ENCODE results near the gene PROSER2. TPM values are rescaled to one million over a fixed set of nuclear protein-coding genes. Genes with fewer than 3 reads are reported as not detected.

The PROSER2 gene
- total and polyA plus RNA-seq, 2 donors (not counting 1 experiment from before 2014, with no cell fraction given): 0.07 TPM; not detected in 1

DNA sequence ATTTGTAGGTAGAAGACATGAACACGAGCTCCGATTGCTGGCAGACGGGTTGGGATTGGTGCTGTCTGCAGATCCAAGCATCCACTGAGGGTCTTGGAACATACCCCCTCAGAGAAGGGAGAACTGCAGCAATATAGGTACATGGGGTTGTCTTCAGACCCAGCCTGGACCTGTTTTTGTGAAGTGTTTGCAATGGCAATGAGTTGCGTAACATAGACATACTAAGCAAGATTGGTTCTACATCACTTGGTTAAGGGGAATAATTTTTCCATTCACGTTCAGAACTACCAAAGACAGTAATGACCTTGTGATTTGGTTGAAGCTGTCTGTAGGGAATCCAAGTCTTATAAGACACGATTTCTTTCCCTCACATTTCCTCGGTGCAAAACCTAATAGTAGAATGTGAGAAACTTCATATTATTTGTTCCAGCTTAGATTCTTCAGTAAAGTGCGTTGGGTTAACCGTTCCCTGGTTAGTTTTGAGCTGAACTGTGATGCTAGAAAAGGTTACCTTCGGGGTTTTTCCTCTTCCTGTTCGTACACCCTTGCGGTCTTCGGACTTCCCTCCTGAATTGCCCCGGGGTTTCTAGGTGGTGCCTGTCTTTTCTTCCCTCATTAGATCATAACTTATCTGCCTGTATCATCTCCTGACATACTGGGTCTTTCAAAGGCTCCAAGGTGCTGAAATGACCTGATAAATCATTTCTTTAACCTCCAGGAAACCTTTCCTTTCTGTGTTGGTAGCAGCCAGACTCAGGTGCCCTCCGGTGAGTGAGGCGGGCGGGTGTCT lies 14.4 kb downstream of the PROSER2 start:
- H3K36me3 ChIP-seq (replicated peaks in 1 of 2; ENCODE audit: control extremely low read depth in 1 of 2, control insufficient read depth in 1 of 2, extremely low read depth in 1 of 2, insufficient read depth in 2 of 2, low read length in 1 of 2): no peaks in the 10 kb centered on the region
- peaks cover 4% of the 10 kb centered on the region for H3K27me3 Mint-ChIP-seq
- H3K27ac Mint-ChIP-seq: no peak overlapping the region
- H3K4me3 ChIP-seq (ENCODE audit: control extremely low read depth in 1 of 5, extremely low read depth in 1 of 5, insufficient read depth in 1 of 5, low read depth in 2 of 5, low read length in 4 of 5): no peak overlapping the region
- peaks cover 0 to 3% (median 0%) of the 10 kb centered on the region in 4 experiments for H3K27me3 ChIP-seq (replicated peaks in 1 of 4; ENCODE audit: control extremely low read depth in 1 of 4, control insufficient read depth in 3 of 4, insufficient read depth in 4 of 4, low read length in 3 of 4)
- ChIA-PET POLR2A (no interaction called here), CTCF (interaction anchor here (0.7 kb wide), 1 partner anchor 15 kb away, joined by 3 read pairs; no protein-coding TSS in a partner anchor)
- DNase-seq (no peak), ATAC-seq (ENCODE audit: low read depth) (no peak)
- no peaks in the 10 kb centered on the region for H3K9me3 ChIP-seq (ENCODE audit: control extremely low read depth in 1 of 3, control insufficient read depth in 2 of 3, insufficient read depth in 1 of 3, low read length in 2 of 3)
- H4K20me1 ChIP-seq (ENCODE audit: control insufficient read depth, insufficient read depth, low read length, poor library complexity, severe bottlenecking): no peaks in the 10 kb centered on the region
- H3K4me1 ChIP-seq (ENCODE audit: control insufficient read depth in 2 of 2, insufficient read depth in 2 of 2, low read length in 2 of 2): no peaks in the 10 kb centered on the region
- no peak overlapping the region for H3K4me2 ChIP-seq (replicated peaks; ENCODE audit: low read depth, low read length, poor library complexity, severe bottlenecking)
- intact Hi-C loops (cut with micrococcal nuclease): no loop called here
- TF ChIP-seq CTCF (IDR thresholded peaks at IDR 0.05) (no peak), EZH2 (IDR thresholded peaks at IDR 0.05; ENCODE audit: borderline replicate concordance, insufficient read depth, low read depth, low read length, poor library complexity, severe bottlenecking) (no peak)
- H3K4me1 Mint-ChIP-seq: peaks cover 8% of the 10 kb centered on the region
- no peak overlapping the region for H3K4me3 Mint-ChIP-seq
- H3K79me2 ChIP-seq (ENCODE audit: control insufficient read depth, insufficient read depth, low read length): no peaks in the 10 kb centered on the region
- no peak overlapping the region for H3K9ac ChIP-seq (ENCODE audit: low read length)
- H3K9me3 Mint-ChIP-seq (ENCODE audit: insufficient read depth): no peaks in the 10 kb centered on the region
- H3K27ac ChIP-seq (ENCODE audit: low read length in 2 of 2): no peak overlapping the region
- WGBS (ENCODE audit: insufficient coverage): 80% methylated on average over 9 of the region's 17 CpGs
- H2AFZ ChIP-seq (ENCODE audit: insufficient read depth, low read depth, low read length, poor library complexity, severe bottlenecking): no peak overlapping the region

- DNase-seq (no peak), ATAC-seq (ENCODE audit: low read depth) (no peak)
- intact Hi-C loops (cut with micrococcal nuclease): no loop called here
- no peak overlapping the region for H3K27ac ChIP-seq (ENCODE audit: low read length in 2 of 2)
- CTCF ChIA-PET: no interaction called here
- H3K27ac Mint-ChIP-seq: no peak overlapping the region
- H3K4me3 ChIP-seq (ENCODE audit: control extremely low read depth in 1 of 5, extremely low read depth in 1 of 5, insufficient read depth in 1 of 5, low read depth in 2 of 5, low read length in 4 of 5): no peak overlapping the region
- H3K36me3 ChIP-seq (replicated peaks in 1 of 2; ENCODE audit: control extremely low read depth in 1 of 2, control insufficient read depth in 1 of 2, extremely low read depth in 1 of 2, insufficient read depth in 2 of 2, low read length in 1 of 2): no peaks in the 10 kb centered on the region
- H3K79me2 ChIP-seq (ENCODE audit: control insufficient read depth, insufficient read depth, low read length): no peaks in the 10 kb centered on the region
- H3K4me1 ChIP-seq (ENCODE audit: control insufficient read depth in 2 of 2, insufficient read depth in 2 of 2, low read length in 2 of 2): no peaks in the 10 kb centered on the region
- POLR2A ChIA-PET: no interaction called here
- peaks cover 0 to 3% (median 0%) of the 10 kb centered on the region in 4 experiments for H3K27me3 ChIP-seq (replicated peaks in 1 of 4; ENCODE audit: control extremely low read depth in 1 of 4, control insufficient read depth in 3 of 4, insufficient read depth in 4 of 4, low read length in 3 of 4)
- no peaks in the 10 kb centered on the region for H3K9me3 Mint-ChIP-seq (ENCODE audit: insufficient read depth)
- H3K4me1 Mint-ChIP-seq: peaks cover 8% of the 10 kb centered on the region
- no peaks in the 10 kb centered on the region for H3K9me3 ChIP-seq (ENCODE audit: control extremely low read depth in 1 of 3, control insufficient read depth in 2 of 3, insufficient read depth in 1 of 3, low read length in 2 of 3)
- 98% methylated on average over 6 of the region's 8 CpGs for WGBS (ENCODE audit: insufficient coverage)
- no peak overlapping the region for H2AFZ ChIP-seq (ENCODE audit: insufficient read depth, low read depth, low read length, poor library complexity, severe bottlenecking)
- no peak overlapping the region for H3K4me2 ChIP-seq (replicated peaks; ENCODE audit: low read depth, low read length, poor library complexity, severe bottlenecking)
- TF ChIP-seq EZH2 (IDR thresholded peaks at IDR 0.05; ENCODE audit: borderline replicate concordance, insufficient read depth, low read depth, low read length, poor library complexity, severe bottlenecking) (no peak), CTCF (IDR thresholded peaks at IDR 0.05) (no peak)
- H4K20me1 ChIP-seq (ENCODE audit: control insufficient read depth, insufficient read depth, low read length, poor library complexity, severe bottlenecking): no peaks in the 10 kb centered on the region
- H3K4me3 Mint-ChIP-seq: no peak overlapping the region
- H3K27me3 Mint-ChIP-seq: peaks cover 4% of the 10 kb centered on the region
- H3K9ac ChIP-seq (ENCODE audit: low read length): no peak overlapping the region
These were observed 15.2 kb downstream of the PROSER2 start for GRCh38 chr10:11838298-11838852.
